Measurements from ENCODE around the gene DNAI7.

GRCh38 chr12:25126101-25126500 is 68.9 kb downstream of the DNAI7 start:
- TF ChIP-seq CTCF (IDR thresholded peaks at IDR 0.05; ENCODE audit: low read length) (no peak), EZH2 (optimal IDR thresholded peaks at IDR 0.05; ENCODE audit: low read depth, low read length) (no peak), EZH2phosphoT487 (IDR thresholded peaks at IDR 0.05; ENCODE audit: low read length) (no peak)

All from MM.1S (cell line).